HEK293 (cell line): ENCODE results near the gene RHBDF2.

Experiments used
- CTCF ChIA-PET: fragments of 350-600 bp; formaldehyde crosslinking; extraction: SDS; loops from one replicate; lab custom pipeline; 2021; ENCODE audit warnings: antibody characterized with exemption; lab: Yijun Ruan, JAX
- POLR2A ChIA-PET: fragments of 300-600 bp; formaldehyde crosslinking; extraction: SDS; loops from one replicate; lab custom pipeline; 2020; ENCODE audit warnings: antibody characterized with exemption, inconsistent platforms; lab: Yijun Ruan, JAX
- H3K27ac ChIP-seq: fragments of 200-500 bp; sonication (Bioruptor generic); 2 replicates; pipeline ENCODE4 v1.5.1; 2014; ENCODE audit warnings: low read depth, low read length, control low read depth, inconsistent platforms; ENCODE audit errors: extremely low read depth
- H3K36me3 ChIP-seq, 2 experiments: fragments of 200-500 bp in 1 of 2; sonication (Bioruptor generic) in 1 of 2; 1 replicate in 1 of 2; 2 replicates in 1 of 2; pipeline ENCODE4 v1.5.1; 2014 to 2017; ENCODE audit warnings: inconsistent platforms in 2 of 2, low read length in 2 of 2; ENCODE audit not compliant: control insufficient read depth in 2 of 2, insufficient read depth in 1 of 2
- H3K4me1 ChIP-seq: fragments of 200-500 bp; sonication (Bioruptor generic); 2 replicates; pipeline ENCODE4 v1.5.1; 2014; ENCODE audit warnings: mild to moderate bottlenecking, low read length, inconsistent platforms; ENCODE audit not compliant: control insufficient read depth, insufficient read depth
- H3K4me3 ChIP-seq: 2 replicates; pipeline ENCODE4 v1.5.1; 2011; ENCODE audit warnings: low read depth, mild to moderate bottlenecking, control low read depth, low read length, moderate library complexity
- H3K9me3 ChIP-seq: fragments of 200-500 bp; sonication (Bioruptor generic); 2 replicates; pipeline ENCODE4 v1.5.1; 2014; ENCODE audit warnings: low read depth, low read length, inconsistent platforms; ENCODE audit not compliant: control insufficient read depth, insufficient read depth
- FEZF1 ChIP-seq: fragments of 450-650 bp; formaldehyde crosslinking; IDR thresholded peaks from 2 replicates; pipeline ENCODE4 v1.5.1; 2016; ENCODE audit warnings: missing biosample characterization, missing genetic modification characterization
- KLF8 ChIP-seq: fragments of 450-650 bp; formaldehyde crosslinking; IDR thresholded peaks from 2 replicates; pipeline ENCODE4 v1.5.1; 2016; ENCODE audit warnings: missing biosample characterization, missing genetic modification characterization
- MYNN ChIP-seq: fragments of 450-650 bp; formaldehyde crosslinking; IDR thresholded peaks from 2 replicates; pipeline ENCODE4 v1.5.1; 2016; ENCODE audit warnings: missing biosample characterization, missing genetic modification characterization, borderline replicate concordance
- OSR2 ChIP-seq: fragments of 450-650 bp; formaldehyde crosslinking; IDR thresholded peaks from 2 replicates; pipeline ENCODE4 v1.5.1; 2016; ENCODE audit warnings: missing biosample characterization, missing genetic modification characterization
- PRDM1 ChIP-seq: fragments of 450-650 bp; formaldehyde crosslinking; IDR thresholded peaks from 2 replicates; pipeline ENCODE4; 2016; ENCODE audit warnings: missing biosample characterization, missing genetic modification characterization
- YY2 ChIP-seq: fragments of 450-650 bp; formaldehyde crosslinking; IDR thresholded peaks from 2 replicates; pipeline ENCODE4 v1.5.1; 2016; ENCODE audit warnings: missing biosample characterization, missing genetic modification characterization
- ZNF114 ChIP-seq: fragments of 450-650 bp; formaldehyde crosslinking; IDR thresholded peaks from 2 replicates; pipeline ENCODE4 v1.5.0; 2017; ENCODE audit warnings: missing biosample characterization, missing genetic modification characterization
- ZNF157 ChIP-seq: fragments of 450-650 bp; formaldehyde crosslinking; IDR thresholded peaks from 2 replicates; pipeline ENCODE4 v1.5.1; 2016; ENCODE audit warnings: missing biosample characterization, missing genetic modification characterization
- ZNF248 ChIP-seq: fragments of 450-650 bp; formaldehyde crosslinking; IDR thresholded peaks from 2 replicates; pipeline ENCODE4 v1.5.1; 2017; ENCODE audit warnings: missing biosample characterization, missing genetic modification characterization
- ZNF274 ChIP-seq, 2 experiments: fragments of 200-500 bp in 1 of 2; fragments of 450-650 bp in 1 of 2; sonication (Bioruptor generic) in 1 of 2; formaldehyde crosslinking in 1 of 2; IDR thresholded peaks; 2 replicates each; pipeline versions ENCODE4 v1.5.1 to v1.6.1; 2014 to 2016; ENCODE audit warnings: borderline replicate concordance in 1 of 2, inconsistent platforms in 1 of 2, low read length in 1 of 2, missing biosample characterization in 1 of 2, missing genetic modification characterization in 1 of 2
- ZNF280D ChIP-seq: fragments of 450-650 bp; formaldehyde crosslinking; IDR thresholded peaks from 2 replicates; pipeline ENCODE4 v1.5.1; 2016; ENCODE audit warnings: missing biosample characterization, missing genetic modification characterization
- ZNF292 ChIP-seq: fragments of 450-650 bp; formaldehyde crosslinking; IDR thresholded peaks from 2 replicates; pipeline ENCODE4 v1.5.1; 2016; ENCODE audit warnings: low read depth, missing biosample characterization, missing genetic modification characterization, borderline replicate concordance
- ZNF514 ChIP-seq: fragments of 450-650 bp; formaldehyde crosslinking; IDR thresholded peaks from 2 replicates; pipeline ENCODE4 v1.5.1; 2016; ENCODE audit warnings: missing biosample characterization, missing genetic modification characterization
- ZNF518A ChIP-seq: fragments of 450-650 bp; formaldehyde crosslinking; conservative IDR thresholded peaks from 2 replicates; pipeline ENCODE4 v1.5.1; 2016; ENCODE audit warnings: low read depth, missing biosample characterization, missing genetic modification characterization
- ZNF76 ChIP-seq: fragments of 450-650 bp; formaldehyde crosslinking; IDR thresholded peaks from 2 replicates; pipeline ENCODE4; 2016; ENCODE audit warnings: low read depth, missing biosample characterization, missing genetic modification characterization, borderline replicate concordance

Gene RHBDF2

GRCh38 chr17:76499267-76499667 lies 2.0 kb downstream of the RHBDF2 start (continued):
- TF ChIP-seq ZNF518A (tag by site-specific recombination) (no peak), ZNF76 (tag by site-specific recombination) (no peak), ZNF114 (tag by site-specific recombination) (no peak), ZNF274 (IDR thresholded peaks at IDR 0.05; ENCODE audit: low read length) (no peak), ZNF274 (tag by site-specific recombination; IDR thresholded peaks at IDR 0.05; ENCODE audit: borderline replicate concordance) (no peak), ZNF280D (no peak), KLF8 (tag by site-specific recombination) (0 out of 2 replicates have a peak, but pooled peaks have one; percentile 16)

- Histone ChIP-seq H3K4me3 (no peak overlapping the region), H3K9me3 (no peaks in the 10 kb centered on the region), H3K27ac (no peak overlapping the region), H3K36me3 (no peaks in the 10 kb centered on the region), H3K4me1 (peaks cover 21% of the 10 kb centered on the region)
- ChIA-PET POLR2A (interaction anchor here (0.6 to 1.4 kb wide), 4 partner anchors 58 to 145 kb away, joined by 3 to 8 read pairs (median 4); partner anchors contain the start of gene PRPSAP1), CTCF (interaction anchor here (0.6 to 3.6 kb wide), 12 partner anchors 11 to 423 kb away, joined by 3 to 15 read pairs (median 3); partner anchors contain the start of gene AANAT)
- TF ChIP-seq ZNF248 (tag by site-specific recombination): no peak
- TF ChIP-seq YY2 (tag by site-specific recombination): no peak
- TF ChIP-seq MYNN (tag by site-specific recombination): no peak
- TF ChIP-seq ZNF157: no peak
- 0 out of 2 replicates have a peak, but pooled peaks have one; percentile 31 for TF ChIP-seq PRDM1 (tag by site-specific recombination)
- TF ChIP-seq OSR2 (tag by site-specific recombination): no peak
- TF ChIP-seq ZNF514 (tag by site-specific recombination): no peak
- peak; percentile 19; the same call in 1 of the 2 replicates for TF ChIP-seq FEZF1 (tag by site-specific recombination)
- 0 out of 2 replicates have a peak, but pooled peaks have one; percentile 3 for TF ChIP-seq ZNF292 (tag by site-specific recombination)
- no peak for TF ChIP-seq ZNF76 (tag by site-specific recombination)
Observed at GRCh38 chr17:76498876-76499251, 2.4 kb downstream of the RHBDF2 start.
